ENCODE data around the gene GFOD1.

GFOD1 gene

DNA sequence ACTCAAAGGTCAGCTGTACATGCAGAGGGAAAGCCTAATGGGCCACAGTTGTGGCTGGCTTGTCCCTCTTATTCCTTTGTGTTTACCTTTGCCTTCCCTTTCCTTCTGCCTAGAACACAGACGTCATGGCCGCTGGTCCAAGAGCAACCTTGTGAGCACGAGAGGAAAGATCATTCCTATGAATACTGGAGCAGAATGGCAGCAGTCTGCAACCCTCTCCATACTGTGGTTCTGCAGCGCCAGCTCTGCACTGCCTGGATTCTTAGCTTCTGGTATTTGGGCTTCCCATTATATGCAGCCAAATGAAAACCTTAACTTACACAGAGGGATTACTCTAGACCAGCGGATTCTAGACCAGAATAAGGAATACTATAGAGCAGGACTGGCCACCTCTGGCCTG is 171.5 kb downstream of the GFOD1 start:
- TF ChIP-seq, protein P1, sequence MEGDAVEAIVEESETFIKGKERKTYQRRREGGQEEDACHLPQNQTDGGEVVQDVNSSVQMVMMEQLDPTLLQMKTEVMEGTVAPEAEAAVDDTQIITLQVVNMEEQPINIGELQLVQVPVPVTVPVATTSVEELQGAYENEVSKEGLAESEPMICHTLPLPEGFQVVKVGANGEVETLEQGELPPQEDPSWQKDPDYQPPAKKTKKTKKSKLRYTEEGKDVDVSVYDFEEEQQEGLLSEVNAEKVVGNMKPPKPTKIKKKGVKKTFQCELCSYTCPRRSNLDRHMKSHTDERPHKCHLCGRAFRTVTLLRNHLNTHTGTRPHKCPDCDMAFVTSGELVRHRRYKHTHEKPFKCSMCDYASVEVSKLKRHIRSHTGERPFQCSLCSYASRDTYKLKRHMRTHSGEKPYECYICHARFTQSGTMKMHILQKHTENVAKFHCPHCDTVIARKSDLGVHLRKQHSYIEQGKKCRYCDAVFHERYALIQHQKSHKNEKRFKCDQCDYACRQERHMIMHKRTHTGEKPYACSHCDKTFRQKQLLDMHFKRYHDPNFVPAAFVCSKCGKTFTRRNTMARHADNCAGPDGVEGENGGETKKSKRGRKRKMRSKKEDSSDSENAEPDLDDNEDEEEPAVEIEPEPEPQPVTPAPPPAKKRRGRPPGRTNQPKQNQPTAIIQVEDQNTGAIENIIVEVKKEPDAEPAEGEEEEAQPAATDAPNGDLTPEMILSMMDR (conservative IDR thresholded peaks at IDR 0.05; ENCODE audit: low read length) = no peak
- no peak for TF ChIP-seq EZH2phosphoT487 (IDR thresholded peaks at IDR 0.05; ENCODE audit: borderline replicate concordance)
- no peaks in the 10 kb centered on the region for H3K27me3 ChIP-seq (ENCODE audit: insufficient read depth, low read length, poor library complexity, severe bottlenecking)
- H3K4me2 ChIP-seq (ENCODE audit: low read depth, low read length, poor library complexity, severe bottlenecking) = no peak overlapping the region
- peaks cover 73% of the 10 kb centered on the region; the same call in 1 of the 2 replicates for H3K36me3 ChIP-seq (ENCODE audit: insufficient read depth, low read length)
- H3K4me1 ChIP-seq (ENCODE audit: insufficient read depth, low read length, poor library complexity, severe bottlenecking) = no peaks in the 10 kb centered on the region
- H3K9me2 ChIP-seq (replicated peaks; ENCODE audit: low read depth, low read length) = no peaks in the 10 kb centered on the region
- H2AFZ ChIP-seq (ENCODE audit: low read length) = no peak overlapping the region
- no peak overlapping the region for H3K4me3 ChIP-seq (ENCODE audit: low read length, poor library complexity, severe bottlenecking)
- no peak overlapping the region for H3K9ac ChIP-seq (ENCODE audit: low read depth, low read length, poor library complexity, severe bottlenecking)
- no peaks in the 10 kb centered on the region for H4K20me1 ChIP-seq (ENCODE audit: insufficient read depth, low read length, poor library complexity, severe bottlenecking)
- no peaks in the 10 kb centered on the region for H3K79me2 ChIP-seq (ENCODE audit: insufficient read depth, low read length)
- H3K9me3 ChIP-seq (ENCODE audit: insufficient read depth, low read depth, low read length) = no peaks in the 10 kb centered on the region
- H3F3A ChIP-seq (ENCODE audit: low read depth) = no peaks in the 10 kb centered on the region

DNA sequence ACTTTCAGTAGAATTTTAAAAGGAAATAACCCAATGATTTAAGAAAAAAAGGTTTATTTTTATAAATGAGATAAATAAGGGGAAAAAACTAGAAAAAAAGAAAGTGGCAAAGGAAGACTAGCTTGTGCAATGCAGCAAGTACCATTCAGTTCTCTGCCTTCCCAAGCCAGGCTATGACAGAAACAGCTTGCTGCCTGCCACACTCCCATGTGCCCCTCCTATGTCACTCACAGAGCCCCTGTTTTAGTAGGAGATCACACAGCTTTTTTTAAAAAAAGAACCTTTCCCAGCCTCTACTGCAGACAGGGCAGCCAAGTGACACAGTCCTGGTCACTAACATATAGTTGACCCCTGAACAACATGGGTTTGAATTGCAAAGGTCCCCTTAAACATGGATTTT is 172.6 kb downstream of the GFOD1 start:
- Histone ChIP-seq H3K9ac (ENCODE audit: low read depth, low read length, poor library complexity, severe bottlenecking) (no peak overlapping the region), H3K9me2 (replicated peaks; ENCODE audit: low read depth, low read length) (no peaks in the 10 kb centered on the region), H3K27me3 (ENCODE audit: insufficient read depth, low read length, poor library complexity, severe bottlenecking) (no peaks in the 10 kb centered on the region), H3K4me1 (ENCODE audit: insufficient read depth, low read length, poor library complexity, severe bottlenecking) (no peaks in the 10 kb centered on the region), H3K36me3 (ENCODE audit: insufficient read depth, low read length) (peaks cover 66% of the 10 kb centered on the region; the same call in 1 of the 2 replicates), H3K9me3 (ENCODE audit: insufficient read depth, low read depth, low read length) (no peaks in the 10 kb centered on the region), H3K4me3 (ENCODE audit: low read length, poor library complexity, severe bottlenecking) (no peak overlapping the region), H3K79me2 (ENCODE audit: insufficient read depth, low read length) (no peaks in the 10 kb centered on the region), H3F3A (ENCODE audit: low read depth) (no peaks in the 10 kb centered on the region), H2AFZ (ENCODE audit: low read length) (no peak overlapping the region), H4K20me1 (ENCODE audit: insufficient read depth, low read length, poor library complexity, severe bottlenecking) (no peaks in the 10 kb centered on the region), H3K4me2 (ENCODE audit: low read depth, low read length, poor library complexity, severe bottlenecking) (no peak overlapping the region)
- TF ChIP-seq, protein P1 (conservative IDR thresholded peaks at IDR 0.05; ENCODE audit: low read length) = no peak
- TF ChIP-seq EZH2phosphoT487 (IDR thresholded peaks at IDR 0.05; ENCODE audit: borderline replicate concordance) = no peak

DNA sequence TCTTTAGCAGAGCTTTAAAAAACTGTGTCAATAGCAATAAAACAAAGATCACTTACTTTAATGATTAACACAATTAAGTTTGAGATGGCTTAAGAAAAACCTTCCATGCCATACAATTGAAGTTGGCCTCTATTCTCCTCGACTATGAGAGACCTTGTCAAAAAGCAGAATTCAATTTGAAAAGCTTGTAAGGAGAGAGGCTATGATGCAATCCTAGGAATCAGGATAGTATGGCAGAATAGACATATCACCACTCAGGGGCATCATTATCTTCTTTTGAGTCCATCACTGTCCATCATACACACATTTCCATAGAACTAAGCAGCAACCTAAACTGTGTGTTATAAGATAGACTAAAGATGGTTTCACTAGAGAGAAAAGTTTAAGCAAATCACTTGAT is 176.2 kb downstream of the GFOD1 start:
- Histone ChIP-seq H3K36me3 (ENCODE audit: insufficient read depth, low read length) (peaks cover 59% of the 10 kb centered on the region; the same call in 1 of the 2 replicates), H3K4me3 (ENCODE audit: low read length, poor library complexity, severe bottlenecking) (no peak overlapping the region), H3F3A (ENCODE audit: low read depth) (no peaks in the 10 kb centered on the region), H3K4me2 (ENCODE audit: low read depth, low read length, poor library complexity, severe bottlenecking) (no peak overlapping the region), H4K20me1 (ENCODE audit: insufficient read depth, low read length, poor library complexity, severe bottlenecking) (no peaks in the 10 kb centered on the region), H3K27me3 (ENCODE audit: insufficient read depth, low read length, poor library complexity, severe bottlenecking) (no peaks in the 10 kb centered on the region), H3K4me1 (ENCODE audit: insufficient read depth, low read length, poor library complexity, severe bottlenecking) (no peaks in the 10 kb centered on the region), H3K79me2 (ENCODE audit: insufficient read depth, low read length) (no peaks in the 10 kb centered on the region), H3K9ac (ENCODE audit: low read depth, low read length, poor library complexity, severe bottlenecking) (no peak overlapping the region), H3K9me2 (replicated peaks; ENCODE audit: low read depth, low read length) (no peaks in the 10 kb centered on the region), H3K9me3 (ENCODE audit: insufficient read depth, low read depth, low read length) (no peaks in the 10 kb centered on the region), H2AFZ (ENCODE audit: low read length) (no peak overlapping the region)
- TF ChIP-seq, protein P1 (conservative IDR thresholded peaks at IDR 0.05; ENCODE audit: low read length) = no peak
- TF ChIP-seq EZH2phosphoT487 (IDR thresholded peaks at IDR 0.05; ENCODE audit: borderline replicate concordance) = no peak
